Measurements from ENCODE around the gene OPN1MW2. TPM values are rescaled to one million over a fixed set of nuclear protein-coding genes. Genes with fewer than 3 reads are reported as not detected.
"Not testable (repeated sequence)": the region's sequence is repeated elsewhere in the genome, so short reads cannot be mapped to it uniquely, and the experiment has no call there.

Gene OPN1MW2
- total RNA-seq, 6 donors from 2014 or later, result not detected

DNA sequence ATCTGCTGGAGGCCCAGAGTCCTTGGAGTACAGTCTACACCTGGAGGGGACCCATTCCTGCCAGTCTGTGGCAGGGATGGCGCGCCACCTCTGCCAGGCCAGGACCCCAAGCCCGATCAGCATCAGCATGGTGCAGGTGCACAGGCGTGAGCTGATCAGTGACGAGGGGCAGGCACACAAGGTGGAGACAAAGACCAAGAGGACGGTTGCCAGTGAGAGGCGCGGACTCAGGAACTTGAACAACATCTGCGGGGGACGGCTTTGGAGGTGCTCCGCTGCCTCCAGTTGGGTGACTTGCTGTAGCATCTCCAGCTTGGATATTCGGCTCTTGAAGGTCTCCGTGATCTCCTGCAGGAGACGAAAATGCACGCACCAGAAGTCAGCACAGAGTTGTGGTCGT is 14.1 kb downstream of the OPN1MW2 start:
- ATAC-seq (ENCODE audit: low FRiP score in 2 of 2), result not testable (repeated sequence)

GRCh38 chrX:154238939-154239559 is 19.5 kb downstream of the OPN1MW2 start:
- DNase-seq; H3K4me3 ChIP-seq; H3K27me3 ChIP-seq; H3K4me1 ChIP-seq; H3K9me3 ChIP-seq; H3K27ac ChIP-seq; ATAC-seq (ENCODE audit: low FRiP score in 2 of 2); H3K36me3 ChIP-seq: not testable (repeated sequence)
- WGBS, 2 donors, result 80% methylated on average over 1 of the region's 11 CpGs

More for the DNA sequence above, 14.1 kb downstream of the OPN1MW2 start:
- not testable (repeated sequence) for H3K4me1 ChIP-seq, H3K27me3 ChIP-seq, DNase-seq, H3K27ac ChIP-seq, H3K36me3 ChIP-seq, H3K4me3 ChIP-seq, H3K9me3 ChIP-seq
- WGBS, 2 donors, result no CpG with 5 or more reads among the region's 16 CpGs

DNA sequence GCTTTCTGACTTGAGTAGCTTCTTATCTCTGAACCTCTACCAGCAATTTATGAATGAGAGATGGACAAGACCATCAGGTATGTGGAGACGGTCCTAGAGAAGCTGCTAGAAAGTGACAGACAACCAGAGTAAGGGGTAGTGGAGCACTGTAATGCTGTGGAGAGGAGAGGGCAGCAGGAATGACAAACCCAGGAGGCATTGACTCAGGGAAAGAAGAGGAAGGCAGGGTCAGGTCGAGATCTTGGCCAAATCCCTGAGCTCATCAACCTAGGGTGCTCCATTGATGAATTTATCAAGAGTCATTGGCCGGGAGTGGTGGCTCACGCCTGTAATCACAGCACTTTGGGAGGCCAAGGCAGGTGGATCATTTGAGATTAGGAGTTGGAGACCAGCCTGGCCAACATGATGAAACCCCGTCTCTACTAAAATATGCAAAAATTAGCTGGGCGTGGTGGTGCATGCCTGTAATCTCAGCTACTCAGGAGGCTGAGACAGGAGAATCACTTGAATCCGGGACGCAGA is 20.5 kb downstream of the OPN1MW2 start:
- WGBS, 2 donors, result 86 to 88% methylated on average over 6 to 8 of the region's 8 CpGs
- H3K27ac ChIP-seq; ATAC-seq (ENCODE audit: low FRiP score in 2 of 2); H3K36me3 ChIP-seq; H3K9me3 ChIP-seq; DNase-seq; H3K4me1 ChIP-seq; H3K4me3 ChIP-seq; H3K27me3 ChIP-seq: not testable (repeated sequence)

DNA sequence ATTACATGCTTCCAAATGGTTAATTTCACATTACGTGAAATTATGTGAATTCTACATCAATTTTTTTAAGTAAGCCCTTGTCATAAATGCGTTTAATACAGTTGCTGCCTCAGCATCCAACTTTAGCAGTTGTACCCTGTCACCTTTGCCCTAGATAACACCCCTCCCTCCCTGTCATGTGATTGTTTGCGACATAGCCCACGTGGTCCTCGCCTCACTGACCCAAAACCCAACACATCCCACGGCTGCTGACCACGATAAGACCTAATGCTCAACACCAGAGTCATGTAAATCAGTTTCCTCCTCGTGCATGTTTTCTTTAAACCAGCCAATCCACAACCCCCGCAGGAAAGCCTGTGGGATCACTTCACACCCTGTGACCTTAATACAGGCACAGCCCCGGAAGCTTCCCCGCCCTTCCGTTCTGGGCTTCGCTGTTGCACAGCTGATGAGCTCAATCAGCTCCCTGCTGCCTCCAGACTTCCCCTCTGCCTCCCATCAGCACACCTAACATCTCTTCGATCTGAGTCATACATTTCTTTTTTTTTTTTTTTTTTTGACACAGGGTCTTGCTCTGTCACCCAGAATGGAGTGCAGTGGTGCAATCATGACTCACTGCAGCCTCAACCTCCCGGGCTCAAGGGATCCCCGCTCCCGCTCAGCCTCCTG is 28.0 kb downstream of the OPN1MW2 start:
- ATAC-seq (ENCODE audit: low FRiP score in 2 of 2), result peak; percentile 87 to 94
- not testable (repeated sequence) for H3K4me3 ChIP-seq, H3K4me1 ChIP-seq, H3K9me3 ChIP-seq, H3K27ac ChIP-seq, H3K36me3 ChIP-seq, H3K27me3 ChIP-seq, DNase-seq
- WGBS, 2 donors, result 33% methylated on average over 2 of the region's 17 CpGs; no CpG with 5 or more reads in 1 of the 2 donors

GRCh38 chrX:154248076-154248475 is 28.5 kb downstream of the OPN1MW2 start:
- H3K36me3 ChIP-seq; H3K4me1 ChIP-seq; DNase-seq; H3K9me3 ChIP-seq; ATAC-seq (ENCODE audit: low FRiP score in 2 of 2); H3K27me3 ChIP-seq; H3K4me3 ChIP-seq; H3K27ac ChIP-seq: not testable (repeated sequence)
- WGBS, 2 donors, result no CpG with 5 or more reads among the region's 10 CpGs

- no CpG with 5 or more reads among the region's 17 CpGs for WGBS, 2 donors
- not testable (repeated sequence) for H3K4me1 ChIP-seq; H3K4me3 ChIP-seq; DNase-seq; H3K27ac ChIP-seq; ATAC-seq (ENCODE audit: low FRiP score in 2 of 2); H3K27me3 ChIP-seq; H3K36me3 ChIP-seq; H3K9me3 ChIP-seq
Observed at GRCh38 chrX:154257282-154257681, 37.7 kb downstream of the OPN1MW2 start, which contains the start of gene OPN1MW3. TSS of gene OPN1MW3 (plus strand) at chrX:154257582. CDS start at chrX:154257620, 38 bp downstream.

- not testable (repeated sequence) for H3K27me3 ChIP-seq; ATAC-seq (ENCODE audit: low FRiP score in 2 of 2); DNase-seq; H3K9me3 ChIP-seq; H3K4me3 ChIP-seq; H3K36me3 ChIP-seq; H3K4me1 ChIP-seq; H3K27ac ChIP-seq
- WGBS, 2 donors, result no CpG with 5 or more reads among the region's 10 CpGs
Observed at GRCh38 chrX:154258711-154259110, 39.2 kb downstream of the OPN1MW2 start.

- H3K36me3 ChIP-seq; H3K4me3 ChIP-seq; H3K27ac ChIP-seq; H3K4me1 ChIP-seq; DNase-seq; H3K27me3 ChIP-seq; ATAC-seq (ENCODE audit: low FRiP score in 2 of 2); H3K9me3 ChIP-seq: not testable (repeated sequence)
- WGBS, 2 donors, result no CpG with 5 or more reads among the region's 6 CpGs
Observed at GRCh38 chrX:154263072-154263471, 43.5 kb downstream of the OPN1MW2 start.

- ATAC-seq (ENCODE audit: low FRiP score in 2 of 2); H3K4me1 ChIP-seq; H3K9me3 ChIP-seq; H3K36me3 ChIP-seq; H3K27me3 ChIP-seq; DNase-seq; H3K4me3 ChIP-seq; H3K27ac ChIP-seq: not testable (repeated sequence)
- no CpG with 5 or more reads among the region's 3 CpGs for WGBS, 2 donors
Observed at GRCh38 chrX:154269245-154269644, 49.7 kb downstream of the OPN1MW2 start.

Other genes starting within 250 kb of the OPN1MW2 start
- gene HCFC1, start 247.9 kb upstream of the OPN1MW2 start, total RNA-seq, result 10 to 100 TPM; 40.8 to 78.9 (median 52.2) TPM
- gene TMEM187, start 247.0 kb upstream of the OPN1MW2 start, total RNA-seq, result 10 to 100 TPM in 2 of 6 donors, 1 to 10 TPM in 4; 2.1 to 17.7 (median 5.0) TPM
- gene IRAK1, start 199.9 kb upstream of the OPN1MW2 start, total RNA-seq, result 100 to 1,000 TPM in 4 of 6 donors, 10 to 100 TPM in 2; 49.4 to 236 (median 125) TPM
- gene MECP2, start 122.0 kb upstream of the OPN1MW2 start, total RNA-seq, result 100 to 1,000 TPM in 1 of 6 donors, 10 to 100 TPM in 5; 43.3 to 110 (median 59.3) TPM
- gene OPN1LW, start 75.5 kb upstream of the OPN1MW2 start, total RNA-seq, result not detected
- gene OPN1MW, start 37.2 kb upstream of the OPN1MW2 start, total RNA-seq, result not detected
- not detected for gene OPN1MW3, start 37.8 kb downstream of the OPN1MW2 start, total RNA-seq
- not detected for gene TEX28, start 75.4 kb downstream of the OPN1MW2 start, total RNA-seq
- 1 to 10 TPM in 1 of 6 donors, under 1 TPM in 2, not detected in 3; 0.20 to 1.2 (median 0.24) TPM for gene TKTL1, start 76.0 kb downstream of the OPN1MW2 start, total RNA-seq
- gene FLNA, start 154.9 kb downstream of the OPN1MW2 start, total RNA-seq, result 1,000 to 10,000 TPM in 5 of 6 donors, 100 to 1,000 TPM in 1; 800 to 1,760 (median 1,298) TPM
- 10 to 100 TPM; 42.3 to 60.8 (median 53.6) TPM for gene EMD, start 159.5 kb downstream of the OPN1MW2 start, total RNA-seq
- 1,000 to 10,000 TPM; 1,246 to 5,225 (median 2,943) TPM for gene RPL10, start 178.6 kb downstream of the OPN1MW2 start, total RNA-seq
- gene DNASE1L1, start 189.5 kb downstream of the OPN1MW2 start, total RNA-seq, result 10 to 100 TPM; 18.9 to 55.5 (median 48.2) TPM
- gene TAFAZZIN, start 191.8 kb downstream of the OPN1MW2 start, total RNA-seq, result 100 to 1,000 TPM in 2 of 6 donors, 10 to 100 TPM in 4; 39.1 to 228 (median 49.9) TPM
- 100 to 1,000 TPM in 4 of 6 donors, 10 to 100 TPM in 2; 70.3 to 183 (median 108) TPM for gene ATP6AP1, start 208.9 kb downstream of the OPN1MW2 start, total RNA-seq
- 100 to 1,000 TPM in 2 of 6 donors, 10 to 100 TPM in 4; 81.2 to 237 (median 96.0) TPM for gene GDI1, start 217.4 kb downstream of the OPN1MW2 start, total RNA-seq
- 100 to 1,000 TPM in 1 of 6 donors, 10 to 100 TPM in 5; 59.0 to 144 (median 72.7) TPM for gene FAM50A, start 224.4 kb downstream of the OPN1MW2 start, total RNA-seq
- 100 to 1,000 TPM in 1 of 6 donors, 10 to 100 TPM in 4, 1 to 10 TPM in 1; 7.9 to 195 (median 36.3) TPM for gene PLXNA3, start 238.5 kb downstream of the OPN1MW2 start, total RNA-seq

Data from upper lobe of left lung (tissue), 6 donors.